Activated T-helper 17 cell treated with anti-CD3 and anti-CD28 coated beads, Interleukin-2, amount 50 U/mL, for 72 hours (primary cell): ENCODE measurements around the gene KCTD20. TPM values are rescaled to one million over a fixed set of nuclear protein-coding genes. Genes with fewer than 3 reads are reported as not detected.
A peak's percentile ranks its signal among the peaks of the same experiment; 100 is the strongest.
"Not testable (repeated sequence)": the region's sequence is repeated elsewhere in the genome, so short reads cannot be mapped to it uniquely, and the experiment has no call there.

ENCODE experiments used
- ATAC-seq: fragments of 150-1000 bp; cut with Tn5 transposase; replicated peaks from 2 replicates; pipeline ENCODE4 v1.10.0; 2021; ENCODE audit warnings: mild to moderate bottlenecking, moderate library complexity
- H3K27ac Mint-ChIP-seq: one replicate; pipeline ENCODE4 v1.8.0; 2022; ENCODE audit warnings: mixed read lengths
- H3K27me3 Mint-ChIP-seq: one replicate; pipeline ENCODE4 v1.8.0; 2022; ENCODE audit warnings: mixed read lengths
- H3K36me3 Mint-ChIP-seq: one replicate; pipeline ENCODE4 v1.8.0; 2022; ENCODE audit warnings: low read depth, mild to moderate bottlenecking, mixed read lengths
- H3K4me1 Mint-ChIP-seq: one replicate; pipeline ENCODE4 v1.8.0; 2022; ENCODE audit warnings: mixed read lengths
- H3K4me3 Mint-ChIP-seq: one replicate; pipeline ENCODE4 v1.8.0; 2022; ENCODE audit warnings: mild to moderate bottlenecking, mixed read lengths
- H3K9me3 Mint-ChIP-seq: one replicate; pipeline ENCODE4 v1.8.0; 2022; ENCODE audit warnings: mixed read lengths
- total RNA-seq, 2 donors: library from RNA; stranded (reverse); gene quantifications; one replicate each; pipeline ENCODE4 v1.2.3, GENCODE V29; 2022

KCTD20 gene
- total RNA-seq, 2 donors from 2014 or later: 41.1 to 57.6 TPM

DNA sequence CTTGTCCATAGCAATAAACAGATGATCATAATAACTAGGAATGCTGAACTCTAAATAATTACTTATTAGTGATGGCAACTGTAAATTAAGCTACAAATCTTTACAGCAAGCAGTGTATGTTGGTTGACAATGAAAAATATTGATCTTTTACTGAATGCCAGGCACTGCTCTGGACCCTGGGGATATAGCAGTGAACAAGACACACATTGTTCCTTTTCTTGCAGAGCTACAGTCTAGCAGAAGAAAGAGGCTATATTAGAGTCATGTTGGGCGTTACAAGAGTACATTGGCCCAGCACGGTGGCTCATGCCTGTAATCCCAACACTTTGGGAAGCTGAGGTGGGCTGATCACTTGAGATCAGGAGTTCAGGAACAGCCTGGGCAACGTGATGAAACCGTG lies 11.6 kb upstream of the KCTD20 start:
- Mint-ChIP-seq H3K36me3 (no peaks in the 10 kb centered on the region), H3K27me3 (no peaks in the 10 kb centered on the region), H3K4me3 (no peak overlapping the region), H3K9me3 (no peaks in the 10 kb centered on the region), H3K27ac (no peak overlapping the region), H3K4me1 (peaks cover 7% of the 10 kb centered on the region)
- ATAC-seq: no peak

DNA sequence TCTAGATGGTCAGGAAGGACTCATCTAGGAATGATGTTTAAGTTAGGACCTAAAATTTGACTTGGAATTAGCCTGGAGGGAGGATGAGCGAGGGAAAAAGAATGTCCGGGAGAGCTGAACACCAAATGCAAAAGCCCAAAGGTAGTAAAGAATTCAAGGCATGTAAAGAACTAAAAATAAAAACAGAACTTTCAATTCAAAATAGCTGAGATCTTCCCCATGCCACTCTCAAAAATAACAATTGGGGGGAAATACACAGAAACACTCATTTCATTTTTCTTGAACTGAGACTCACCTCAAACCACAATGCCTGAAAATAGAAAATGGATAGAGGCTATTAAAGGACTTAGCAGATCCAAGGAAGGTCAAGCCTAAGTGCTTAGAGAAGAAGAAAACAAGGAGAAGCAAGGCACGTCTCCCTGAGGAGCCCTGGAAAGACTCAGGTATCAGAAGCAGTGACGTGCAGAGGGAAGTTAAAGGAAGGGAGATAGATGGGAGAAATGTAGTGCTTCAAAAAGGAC lies 10.6 kb upstream of the KCTD20 start:
- peak overlapping the region; percentile 28 for H3K27ac Mint-ChIP-seq
- peaks cover 13% of the 10 kb centered on the region for H3K4me1 Mint-ChIP-seq
- no peak for ATAC-seq
- no peak overlapping the region for H3K4me3 Mint-ChIP-seq
- no peaks in the 10 kb centered on the region for H3K36me3 Mint-ChIP-seq
- H3K9me3 Mint-ChIP-seq: no peaks in the 10 kb centered on the region
- no peaks in the 10 kb centered on the region for H3K27me3 Mint-ChIP-seq

DNA sequence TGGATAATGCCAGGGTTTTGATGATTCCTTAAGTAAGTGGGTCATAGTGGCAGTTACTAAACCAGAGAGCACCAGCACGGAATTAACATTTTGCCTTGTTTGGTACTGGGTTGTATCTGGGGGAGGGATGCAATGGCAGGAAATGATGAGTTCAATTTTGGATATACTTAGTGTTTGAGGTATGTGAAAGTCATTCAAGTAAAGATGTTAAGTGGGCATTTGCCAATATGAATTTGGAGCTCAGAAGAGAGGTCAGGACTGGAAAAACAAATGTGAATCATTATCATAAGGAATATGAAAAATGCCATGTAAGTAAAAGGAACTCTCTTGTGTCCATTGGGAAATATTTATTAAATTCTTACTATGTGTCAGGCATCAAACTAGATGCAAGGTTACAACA lies 6.3 kb upstream of the KCTD20 start:
- no peaks in the 10 kb centered on the region for H3K9me3 Mint-ChIP-seq
- peaks cover 18% of the 10 kb centered on the region for H3K4me1 Mint-ChIP-seq
- peak overlapping the region; percentile 7 for H3K27ac Mint-ChIP-seq
- peak; percentile 39 for ATAC-seq
- H3K36me3 Mint-ChIP-seq: no peaks in the 10 kb centered on the region
- H3K27me3 Mint-ChIP-seq: no peaks in the 10 kb centered on the region
- peak overlapping the region; percentile 1 for H3K4me3 Mint-ChIP-seq

DNA sequence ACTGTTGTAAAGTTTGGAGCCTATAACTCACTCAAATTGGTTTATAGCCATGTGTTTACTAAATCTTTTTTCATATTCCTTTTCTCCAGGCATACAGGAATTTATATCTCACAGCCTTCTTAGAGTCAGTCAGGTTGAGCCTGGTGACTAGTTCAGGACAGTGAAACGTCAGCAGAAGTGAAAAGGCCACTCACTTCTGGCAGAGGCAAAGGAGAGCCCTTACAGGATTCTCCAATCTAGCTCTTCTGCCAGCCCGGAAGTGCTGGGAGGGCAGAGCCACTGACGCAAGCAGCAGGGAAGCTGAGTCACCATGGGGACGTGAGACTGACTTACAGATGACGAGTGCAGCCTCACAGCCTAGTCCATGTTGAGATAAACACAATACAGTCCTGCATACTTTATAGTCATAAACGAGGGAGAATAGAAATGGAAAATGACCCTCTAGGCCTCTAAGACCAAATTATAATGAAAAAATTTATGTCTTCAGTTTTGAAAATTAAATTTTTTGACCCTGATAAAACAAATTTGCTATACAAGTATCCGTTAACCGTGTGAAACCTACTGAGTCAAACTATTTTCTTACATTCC lies 1.4 kb upstream of the KCTD20 start:
- peak; percentile 93 for ATAC-seq
- peak overlapping the region; percentile 95 for H3K4me3 Mint-ChIP-seq

DNA sequence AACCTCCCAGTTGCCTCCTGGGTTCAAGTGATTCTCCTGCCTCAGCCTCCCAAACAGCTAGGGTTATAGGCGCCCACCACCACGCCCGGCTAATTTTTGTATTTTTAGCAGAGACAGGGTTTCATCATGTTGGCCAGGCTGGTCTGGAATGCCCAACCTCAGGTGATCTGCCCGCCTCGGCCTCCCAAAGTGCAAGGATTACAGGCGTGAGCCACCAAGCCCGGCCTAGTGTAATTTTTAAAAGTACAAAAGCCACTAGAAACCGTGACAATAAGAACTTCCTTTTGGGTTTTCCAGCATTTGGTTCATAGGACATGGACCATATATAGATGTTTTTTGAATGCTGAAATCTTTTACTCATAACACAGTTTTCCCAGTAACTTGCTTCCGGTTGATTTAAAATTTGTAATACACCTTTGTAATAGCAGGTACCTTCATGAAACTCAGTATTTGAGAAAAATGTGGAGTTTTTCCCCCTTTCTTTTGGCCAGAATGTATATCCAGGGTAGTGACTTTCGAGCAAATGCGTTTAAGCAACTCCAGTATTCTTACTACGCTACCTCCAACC lies 613 bp upstream of the KCTD20 start:
- Mint-ChIP-seq H3K36me3 (peaks cover 23% of the 10 kb centered on the region), H3K9me3 (no peaks in the 10 kb centered on the region), H3K4me3 (peak overlapping the region; percentile 95), H3K27me3 (no peaks in the 10 kb centered on the region), H3K27ac (peak overlapping the region; percentile 90), H3K4me1 (peaks cover 24% of the 10 kb centered on the region)
- no peak for ATAC-seq

More for the DNA sequence above, 1.4 kb upstream of the KCTD20 start:
- Mint-ChIP-seq H3K27ac (peak overlapping the region; percentile 90), H3K27me3 (no peaks in the 10 kb centered on the region), H3K9me3 (no peaks in the 10 kb centered on the region), H3K4me1 (peaks cover 28% of the 10 kb centered on the region), H3K36me3 (peaks cover 23% of the 10 kb centered on the region)

DNA sequence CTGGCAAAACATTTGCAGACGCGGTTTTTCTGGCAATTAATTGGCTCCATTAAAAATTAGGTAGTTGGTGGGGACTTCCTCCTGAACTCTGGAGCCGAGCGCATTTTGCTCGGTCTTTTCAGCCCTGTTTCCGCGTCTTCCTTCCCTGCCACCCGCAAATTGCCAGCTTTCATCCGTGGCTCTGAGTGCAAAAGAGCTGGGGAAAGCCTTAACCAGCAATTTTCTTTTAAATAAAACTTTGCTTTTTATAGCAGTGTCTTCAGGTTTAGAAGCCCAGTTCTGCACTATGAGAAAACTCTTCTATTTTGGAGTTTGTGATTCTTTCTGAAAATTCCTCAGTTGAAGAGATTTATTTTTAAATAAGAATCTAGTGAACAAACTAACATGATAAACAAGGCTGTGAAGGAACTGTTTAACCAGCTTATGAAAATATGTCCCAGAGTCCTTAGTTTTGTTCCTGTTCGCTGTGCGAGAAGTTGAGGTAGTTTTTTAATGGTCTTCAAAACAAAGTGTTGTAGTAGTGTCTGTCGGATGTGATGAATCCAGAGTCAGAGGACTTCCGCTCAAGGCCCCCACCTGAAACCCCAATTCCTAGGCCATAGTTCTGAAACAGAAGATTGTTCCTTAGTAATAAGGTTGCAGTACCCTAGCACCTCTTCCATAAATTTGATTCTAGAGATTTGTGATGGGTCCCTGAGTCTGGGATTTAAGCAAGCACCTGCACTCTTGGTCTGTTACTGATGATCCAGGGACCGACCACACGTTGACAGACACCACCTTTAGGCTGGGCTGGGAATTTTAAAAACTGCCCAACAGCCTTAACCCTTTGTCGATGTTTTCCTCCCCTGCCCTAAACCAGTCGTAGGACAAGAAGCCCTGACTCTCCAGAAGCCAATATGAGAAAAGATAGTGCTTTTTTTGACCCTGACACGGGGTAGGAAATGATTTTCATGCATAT lies 950 bp downstream of the KCTD20 start:
- H3K27me3 Mint-ChIP-seq: no peaks in the 10 kb centered on the region
- H3K9me3 Mint-ChIP-seq: no peaks in the 10 kb centered on the region
- H3K4me1 Mint-ChIP-seq: peaks cover 24% of the 10 kb centered on the region
- H3K36me3 Mint-ChIP-seq: peaks cover 33% of the 10 kb centered on the region
- no peak for ATAC-seq
- peak overlapping the region; percentile 95 for H3K4me3 Mint-ChIP-seq
- H3K27ac Mint-ChIP-seq: peak overlapping the region; percentile 90

DNA sequence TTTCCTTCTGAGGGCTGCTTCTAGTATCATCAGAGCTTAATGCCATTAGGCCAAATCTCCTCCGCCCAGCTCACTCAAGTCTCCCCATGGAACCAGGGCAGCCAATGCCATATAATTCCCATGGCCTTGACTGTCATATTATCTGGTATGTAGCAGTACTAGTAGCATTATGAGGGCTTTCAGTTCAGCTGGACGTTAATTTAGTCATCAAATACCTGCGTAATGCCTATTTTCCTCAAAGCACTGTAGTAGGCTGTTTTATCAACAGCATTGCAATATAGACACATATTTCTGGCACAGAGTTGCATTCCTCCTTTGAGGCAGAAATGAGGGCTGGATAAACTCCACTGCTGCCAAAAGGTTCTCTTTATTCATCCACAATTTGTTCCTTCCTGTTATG lies 1.7 kb downstream of the KCTD20 start:
- H3K4me1 Mint-ChIP-seq: peaks cover 24% of the 10 kb centered on the region
- no peaks in the 10 kb centered on the region for H3K27me3 Mint-ChIP-seq
- no peaks in the 10 kb centered on the region for H3K9me3 Mint-ChIP-seq
- peaks cover 41% of the 10 kb centered on the region for H3K36me3 Mint-ChIP-seq
- peak overlapping the region; percentile 95 for H3K4me3 Mint-ChIP-seq
- no peak for ATAC-seq
- H3K27ac Mint-ChIP-seq: peak overlapping the region; percentile 90

DNA sequence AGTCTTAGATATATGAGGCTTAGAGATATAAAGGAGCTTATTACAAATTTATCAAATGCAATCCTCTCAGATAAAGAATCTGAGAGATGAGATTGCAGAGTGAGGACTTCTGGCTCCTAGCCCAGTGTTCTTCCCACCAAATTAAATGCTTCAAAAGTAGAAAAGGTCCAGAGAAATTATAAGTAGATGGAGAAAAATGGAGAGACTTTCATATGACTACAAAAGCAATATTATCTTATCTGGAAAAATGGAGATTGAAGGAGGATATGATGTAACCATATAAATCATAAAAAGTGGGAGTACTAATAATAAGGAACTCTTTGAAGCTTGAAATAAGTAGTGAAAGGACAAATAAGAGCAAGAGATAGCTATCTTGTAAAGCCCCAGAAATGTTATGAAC lies 2.8 kb downstream of the KCTD20 start:
- H3K27me3 Mint-ChIP-seq: no peaks in the 10 kb centered on the region
- H3K9me3 Mint-ChIP-seq: no peaks in the 10 kb centered on the region
- peak overlapping the region; percentile 95 for H3K4me3 Mint-ChIP-seq
- peaks cover 44% of the 10 kb centered on the region for H3K36me3 Mint-ChIP-seq
- peak overlapping the region; percentile 69 for H3K27ac Mint-ChIP-seq
- ATAC-seq: no peak
- peaks cover 24% of the 10 kb centered on the region for H3K4me1 Mint-ChIP-seq

DNA sequence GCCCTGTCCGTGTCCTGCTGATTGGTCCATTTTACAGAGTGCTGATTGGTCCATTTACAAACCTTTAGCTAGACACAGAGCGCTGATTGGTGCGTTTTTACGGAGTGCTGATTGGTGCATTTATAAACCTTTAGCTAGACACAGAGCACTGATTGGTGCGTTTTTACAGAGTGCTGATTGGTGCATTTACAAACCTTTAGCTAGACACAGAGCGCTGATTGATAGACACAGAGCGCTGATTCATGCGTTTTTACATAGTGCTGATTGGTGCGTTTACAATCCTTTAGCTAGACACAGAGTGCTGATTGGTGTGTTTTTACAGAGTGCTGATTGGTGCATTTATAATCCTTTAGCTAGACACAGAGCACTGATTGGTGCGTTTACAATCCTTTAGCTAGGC lies 6.4 kb downstream of the KCTD20 start:
- H3K4me3 Mint-ChIP-seq, H3K27me3 Mint-ChIP-seq, ATAC-seq, H3K9me3 Mint-ChIP-seq, H3K27ac Mint-ChIP-seq: not testable (repeated sequence)
- Mint-ChIP-seq H3K36me3 (peaks cover 63% of the 10 kb centered on the region), H3K4me1 (peaks cover 15% of the 10 kb centered on the region)

DNA sequence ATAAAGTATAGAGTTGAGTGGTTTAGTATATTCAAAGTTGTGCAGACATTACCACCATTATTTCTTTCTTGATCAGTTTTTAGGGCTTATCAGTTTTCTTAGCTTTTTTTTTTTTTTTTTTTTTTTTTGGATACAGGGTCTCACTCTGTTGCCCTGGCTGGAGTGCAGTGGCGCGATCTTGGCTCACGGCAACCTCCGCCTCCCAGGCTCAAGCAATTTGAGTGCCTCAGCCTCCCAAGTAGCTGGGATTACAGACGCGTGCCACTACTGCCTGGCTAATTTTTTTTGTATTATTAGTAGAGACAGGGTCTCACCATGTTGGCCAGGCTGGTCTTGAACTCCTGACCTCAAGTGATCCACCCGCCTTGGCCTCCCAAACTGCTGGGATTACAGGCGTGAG lies 10.1 kb downstream of the KCTD20 start:
- not testable (repeated sequence) for H3K27me3 Mint-ChIP-seq, H3K9me3 Mint-ChIP-seq, H3K4me3 Mint-ChIP-seq, H3K4me1 Mint-ChIP-seq, ATAC-seq, H3K27ac Mint-ChIP-seq
- H3K36me3 Mint-ChIP-seq: peaks cover 54% of the 10 kb centered on the region

DNA sequence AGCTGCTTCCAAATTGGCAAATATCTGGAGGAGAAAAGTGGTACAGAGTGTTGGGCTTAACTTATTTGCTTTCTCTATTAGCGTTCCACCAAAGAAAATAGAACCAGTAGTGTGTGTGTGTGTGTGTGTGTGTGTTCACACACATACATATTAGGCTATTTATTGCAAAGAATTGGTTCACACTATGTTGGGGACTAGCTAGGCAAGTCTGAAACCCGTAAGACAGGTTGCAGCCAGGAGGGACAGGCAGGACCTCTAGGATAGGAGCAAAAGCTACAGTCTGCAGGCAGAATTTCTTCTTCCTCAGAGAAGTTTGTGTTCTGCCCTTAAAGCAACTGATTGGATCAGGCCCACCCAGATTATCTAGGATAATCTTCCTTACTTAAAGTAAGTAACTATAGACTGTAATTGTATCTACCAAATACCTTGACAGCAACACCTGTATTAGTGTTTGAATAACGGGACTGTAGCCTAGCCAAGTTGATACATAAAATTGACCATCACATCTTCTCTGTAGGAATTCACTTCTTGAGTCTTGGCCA lies 12.8 kb downstream of the KCTD20 start:
- H3K27me3 Mint-ChIP-seq: no peaks in the 10 kb centered on the region
- H3K36me3 Mint-ChIP-seq: peaks cover 35% of the 10 kb centered on the region

DNA sequence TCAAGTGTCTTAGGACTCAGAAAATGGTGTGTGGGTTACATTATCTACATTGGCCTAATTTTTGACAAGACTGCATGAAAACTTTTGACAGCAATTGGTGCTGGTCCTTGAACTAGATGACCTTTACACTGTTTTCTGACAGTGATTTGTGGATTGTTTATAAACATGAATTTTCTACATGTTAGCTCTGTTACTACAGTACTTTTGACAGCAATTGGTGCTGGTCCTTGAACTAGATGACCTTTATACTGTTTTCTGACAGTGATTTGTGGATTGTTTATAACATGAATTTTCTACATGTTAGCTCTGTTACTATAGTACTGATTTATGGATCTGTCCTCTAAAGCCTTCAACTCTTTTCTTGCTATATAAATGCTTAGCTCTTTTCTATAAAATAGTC lies 16.7 kb downstream of the KCTD20 start:
- Mint-ChIP-seq H3K36me3 (peaks cover 7% of the 10 kb centered on the region), H3K27me3 (no peaks in the 10 kb centered on the region), H3K9me3 (no peaks in the 10 kb centered on the region), H3K27ac (no peak overlapping the region), H3K4me3 (no peak overlapping the region), H3K4me1 (peaks cover 16% of the 10 kb centered on the region)
- ATAC-seq: no peak

More for the DNA sequence above, 12.8 kb downstream of the KCTD20 start:
- no peak for ATAC-seq
- H3K4me3 Mint-ChIP-seq: no peak overlapping the region
- peaks cover 5% of the 10 kb centered on the region for H3K4me1 Mint-ChIP-seq
- H3K9me3 Mint-ChIP-seq: no peaks in the 10 kb centered on the region
- H3K27ac Mint-ChIP-seq: no peak overlapping the region

DNA sequence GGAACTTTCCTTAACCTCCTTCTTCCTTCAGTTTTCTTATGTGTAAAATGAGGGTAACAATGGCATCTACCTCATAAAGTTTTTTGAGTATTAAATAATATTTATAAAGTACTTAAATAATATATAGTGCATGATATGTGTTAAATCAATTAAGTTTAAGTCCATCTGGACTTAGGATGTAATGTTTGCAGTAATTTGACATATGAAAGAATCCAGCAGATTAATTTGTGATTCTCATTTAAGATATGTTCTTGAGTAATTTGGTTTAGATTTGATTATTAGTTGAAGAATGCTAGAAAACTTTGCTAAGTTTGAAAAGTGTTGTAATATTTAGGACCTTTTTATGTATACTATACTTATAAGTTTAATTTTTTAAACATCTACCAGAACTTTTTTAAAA lies 18.1 kb downstream of the KCTD20 start:
- H3K36me3 Mint-ChIP-seq: peaks cover 7% of the 10 kb centered on the region
- H3K4me1 Mint-ChIP-seq: peaks cover 19% of the 10 kb centered on the region
- H3K27ac Mint-ChIP-seq: no peak overlapping the region
- ATAC-seq: no peak
- H3K9me3 Mint-ChIP-seq: no peaks in the 10 kb centered on the region
- H3K4me3 Mint-ChIP-seq: no peak overlapping the region
- no peaks in the 10 kb centered on the region for H3K27me3 Mint-ChIP-seq

DNA sequence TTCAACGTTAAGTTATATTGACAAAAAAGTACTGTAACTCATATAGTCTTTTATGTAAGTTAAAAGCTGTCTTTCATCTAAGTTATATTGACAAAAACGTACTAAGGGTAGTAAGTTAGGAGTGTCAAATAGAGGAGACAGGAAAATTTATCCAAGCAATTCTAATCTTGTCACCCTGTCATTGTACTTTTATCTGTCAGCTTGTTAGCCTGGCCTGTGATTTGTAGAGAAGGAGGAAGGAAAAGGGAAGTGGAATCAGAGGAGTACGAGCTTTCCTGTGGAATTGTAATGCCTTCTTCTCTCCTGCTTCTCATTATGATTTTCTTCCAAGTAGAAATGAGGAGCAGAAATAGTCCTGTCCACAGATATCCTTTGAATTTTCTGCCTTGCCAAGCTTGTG lies 18.8 kb downstream of the KCTD20 start:
- Mint-ChIP-seq H3K4me3 (no peak overlapping the region), H3K36me3 (peaks cover 7% of the 10 kb centered on the region), H3K4me1 (peaks cover 19% of the 10 kb centered on the region), H3K9me3 (no peaks in the 10 kb centered on the region), H3K27me3 (no peaks in the 10 kb centered on the region), H3K27ac (no peak overlapping the region)
- no peak for ATAC-seq
